HG02852 (cell line): ENCODE data around the gene HIGD1B.

ENCODE experiments used
- ATAC-seq: cut with Tn5 transposase; IDR thresholded peaks from one replicate; pipeline ENCODE4 v1.9.1; 2021; ENCODE audit warnings: mild to moderate bottlenecking, moderate library complexity; ENCODE audit not compliant: unreplicated experiment

HIGD1B gene

GRCh38 chr17:44875761-44876160 is 28.1 kb downstream of the HIGD1B start:
- no peak for ATAC-seq

- no peak for ATAC-seq
Measured at GRCh38 chr17:44877121-44877520, 29.4 kb downstream of the HIGD1B start.

GRCh38 chr17:44878627-44879221 is 31.0 kb downstream of the HIGD1B start:
- no peak for ATAC-seq

- no peak for ATAC-seq
Measured at GRCh38 chr17:44879376-44879775, 31.7 kb downstream of the HIGD1B start.

GRCh38 chr17:44880062-44880461 is 32.4 kb downstream of the HIGD1B start:
- no peak for ATAC-seq

GRCh38 chr17:44881145-44881544 is 33.5 kb downstream of the HIGD1B start:
- no peak for ATAC-seq

- no peak for ATAC-seq
Measured at GRCh38 chr17:44884941-44885340, 37.3 kb downstream of the HIGD1B start.

GRCh38 chr17:44887016-44887415 is 39.3 kb downstream of the HIGD1B start:
- ATAC-seq: no peak

GRCh38 chr17:44887971-44888954 is 40.6 kb downstream of the HIGD1B start:
- ATAC-seq: no peak

GRCh38 chr17:44889003-44889402 is 41.3 kb downstream of the HIGD1B start:
- no peak for ATAC-seq

- ATAC-seq: no peak
Measured at GRCh38 chr17:44892250-44892649, 44.6 kb downstream of the HIGD1B start.

- ATAC-seq: no peak
Measured at GRCh38 chr17:44894642-44895041, 47.0 kb downstream of the HIGD1B start.

- ATAC-seq: no peak
Measured at GRCh38 chr17:44898768-44899073, 51.0 kb downstream of the HIGD1B start.

GRCh38 chr17:44899074-44899782 is 51.5 kb downstream of the HIGD1B start, which contains the start of gene EFTUD2:
TSS of gene EFTUD2 (minus strand) at chr17:44899445. CDS start at chr17:44894521, 4,924 bp downstream.
- peak; percentile 75 for ATAC-seq
